GM18526 (cell line): ENCODE data around the gene OR8D4.

Experiments
- POLR2A ChIP-seq: IDR thresholded peaks from 3 replicates; pipeline ENCODE4 v1.6.1; 2011; ENCODE audit not compliant: insufficient read length; ENCODE audit errors: extremely low read depth

The OR8D4 gene

GRCh38 chr11:123901867-123902266 lies at the start of gene OR8D4:
TSS of gene OR8D4 (plus strand) at chr11:123902167. CDS start at chr11:123906432, 4,265 bp downstream.
- no peak for TF ChIP-seq POLR2A

DNA sequence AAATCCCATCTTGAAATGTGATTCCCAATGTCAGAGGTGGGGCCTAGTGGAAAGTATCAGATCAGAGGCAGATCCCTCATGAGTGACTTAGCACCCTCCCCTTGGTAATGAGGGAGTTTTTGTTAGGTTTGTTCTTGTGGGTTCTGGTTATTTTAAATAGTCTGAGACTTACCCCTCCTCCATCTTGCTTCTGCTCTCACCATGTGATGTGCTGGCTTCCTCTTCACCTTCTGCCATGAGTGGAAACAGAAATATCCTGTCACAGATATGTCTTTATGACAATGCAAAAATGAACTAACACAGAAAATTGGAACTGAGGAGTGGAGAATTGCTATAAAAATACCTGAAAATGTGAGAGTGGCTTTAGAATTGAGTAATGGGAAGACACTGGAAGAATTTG lies 49.6 kb upstream of the OR8D4 start:
- no peak for TF ChIP-seq POLR2A

- TF ChIP-seq POLR2A = no peak
Measured at GRCh38 chr11:123853038-123853437, 48.9 kb upstream of the OR8D4 start.

DNA sequence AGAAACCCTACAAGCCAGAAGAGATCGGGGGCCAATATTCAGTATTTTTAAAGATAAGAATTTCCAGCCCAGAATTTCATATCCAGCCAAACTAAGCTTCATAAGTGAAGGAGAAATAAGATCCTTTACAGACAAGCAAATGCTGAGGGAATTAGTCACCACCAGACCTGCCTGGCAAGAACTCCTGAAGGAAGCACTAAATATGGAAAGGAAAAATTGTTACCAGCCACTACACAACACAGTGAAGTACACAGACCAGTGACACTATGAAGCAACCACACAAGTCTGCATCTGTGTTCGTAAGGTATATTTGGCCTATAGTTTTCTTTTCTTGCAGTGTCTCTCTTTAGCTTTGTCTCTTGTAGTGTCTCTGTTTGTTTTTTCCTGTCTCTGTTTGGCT lies 45.5 kb upstream of the OR8D4 start:
- no peak for TF ChIP-seq POLR2A

DNA sequence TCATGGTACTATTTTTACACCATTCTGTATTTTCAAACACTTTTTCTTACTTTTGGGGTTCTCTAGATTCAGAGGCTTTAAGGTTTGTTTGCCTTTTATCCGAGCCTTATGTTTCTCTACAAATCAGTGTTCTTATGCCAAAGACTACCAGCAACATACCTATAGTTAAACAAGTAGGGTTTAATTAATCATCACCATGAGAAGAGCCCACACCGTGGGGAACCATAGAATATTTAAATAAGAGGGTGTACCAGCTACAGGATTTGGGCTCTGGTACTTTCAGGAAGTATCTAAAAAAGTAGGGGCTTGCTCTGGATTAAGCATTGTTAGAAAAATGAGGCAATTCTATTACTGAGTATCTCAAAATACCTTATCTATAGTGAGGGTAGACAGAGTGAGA lies 42.2 kb upstream of the OR8D4 start:
- TF ChIP-seq POLR2A = no peak

DNA sequence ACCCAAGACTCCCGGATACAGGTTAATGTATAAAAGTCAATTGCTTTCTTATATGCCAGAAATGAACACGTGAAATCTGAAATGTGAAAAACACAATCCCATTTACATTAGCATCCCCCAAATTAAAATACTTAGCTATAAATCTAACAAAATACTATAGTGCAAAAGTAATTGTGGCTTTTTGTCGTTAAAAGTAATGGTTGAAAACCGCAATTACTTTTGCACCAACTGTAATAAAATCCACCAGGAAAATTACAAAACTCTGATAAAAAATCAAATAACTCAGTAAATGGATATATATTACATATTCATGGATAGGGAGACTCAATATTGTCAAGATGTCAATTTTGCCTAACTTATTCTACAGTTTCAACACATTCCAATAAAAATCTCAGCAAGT lies 21.1 kb upstream of the OR8D4 start:
- TF ChIP-seq POLR2A = no peak

DNA sequence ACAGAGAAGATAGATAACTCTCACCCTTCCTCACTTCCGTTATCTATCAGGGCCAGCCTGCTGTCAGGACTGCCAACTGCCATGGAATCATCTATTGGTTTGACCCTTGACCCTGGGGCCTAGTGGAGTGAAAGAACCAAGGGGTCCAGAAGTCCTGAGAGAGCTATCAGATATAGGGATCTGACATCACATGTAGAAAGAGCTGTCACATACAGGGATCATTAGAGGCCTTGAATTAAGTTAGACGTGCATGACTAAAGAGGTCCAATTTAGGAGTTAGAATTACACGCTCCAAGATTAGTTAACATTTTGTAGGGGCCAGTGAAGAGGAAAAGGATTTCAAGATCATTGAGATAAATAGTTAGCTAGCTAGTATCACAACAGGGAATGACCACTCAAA lies 16.4 kb upstream of the OR8D4 start, which contains the start of gene TMEM225:
TMEM225 (minus strand) TSS at position 101 of the 400 bp plus-strand sequence. CDS start 245 bp downstream, outside the sequence.
- TF ChIP-seq POLR2A = no peak

DNA sequence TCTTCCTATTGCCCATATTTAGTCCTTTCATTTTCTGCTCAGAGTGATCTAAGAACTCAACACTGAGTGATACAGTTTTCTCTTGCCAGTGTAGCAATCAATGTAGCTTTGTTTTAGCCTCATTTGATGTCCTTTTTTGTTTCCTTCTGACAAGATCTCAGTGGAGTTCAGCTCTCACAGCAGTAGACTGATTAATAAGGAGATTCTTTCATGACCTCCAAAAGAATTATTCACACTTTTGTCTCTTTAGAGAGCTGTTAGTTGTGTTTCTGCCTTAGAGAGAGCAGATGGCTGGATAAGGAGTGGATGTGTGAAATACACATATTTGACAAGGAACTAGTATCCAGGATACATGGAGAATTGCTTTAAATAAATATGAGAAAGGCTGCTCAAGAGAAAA lies 9.9 kb upstream of the OR8D4 start:
- no peak for TF ChIP-seq POLR2A

DNA sequence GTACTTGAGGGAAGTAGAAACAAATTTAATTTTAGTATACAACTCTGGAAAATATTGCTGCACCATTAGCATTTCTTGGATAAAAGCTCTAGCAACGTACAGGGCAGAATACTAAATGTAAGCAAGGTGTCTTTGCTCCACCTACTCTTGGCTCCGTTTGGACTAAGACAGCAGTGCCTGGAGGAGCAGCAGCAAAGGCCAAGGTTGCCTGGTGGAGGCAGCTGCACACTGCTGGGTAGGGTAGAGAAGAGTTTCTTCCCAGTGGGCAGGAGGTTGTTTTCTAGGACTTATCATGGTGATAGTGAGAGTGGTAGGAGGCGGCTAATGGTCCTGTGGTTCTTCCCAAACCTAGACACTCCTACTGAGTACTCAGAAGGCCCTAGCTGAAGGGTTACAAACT lies 2.2 kb upstream of the OR8D4 start:
- no peak for TF ChIP-seq POLR2A

GRCh38 chr11:123903932-123904331 lies 2.0 kb downstream of the OR8D4 start:
- TF ChIP-seq POLR2A = no peak

DNA sequence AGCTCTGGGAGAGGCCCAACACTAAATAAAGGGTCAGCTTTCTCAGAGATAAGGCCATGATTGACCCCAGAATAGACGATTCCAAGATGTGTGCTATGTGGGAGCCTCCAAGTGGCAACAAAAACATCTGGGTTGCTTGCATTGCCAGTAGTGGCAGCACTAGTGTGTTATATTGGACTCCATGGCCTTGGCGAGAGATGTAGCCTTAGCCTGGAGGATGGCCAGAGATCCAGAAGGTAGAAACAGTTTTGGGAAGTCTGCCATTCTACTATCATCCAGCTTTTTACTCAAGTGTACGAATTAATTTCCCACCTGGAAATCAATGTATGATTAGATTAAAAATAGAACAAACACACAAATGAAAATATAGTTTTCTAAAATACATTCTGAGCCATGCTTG lies 3.0 kb downstream of the OR8D4 start:
- no peak for TF ChIP-seq POLR2A

GRCh38 chr11:123905826-123906225 lies 3.9 kb downstream of the OR8D4 start:
- no peak for TF ChIP-seq POLR2A

DNA sequence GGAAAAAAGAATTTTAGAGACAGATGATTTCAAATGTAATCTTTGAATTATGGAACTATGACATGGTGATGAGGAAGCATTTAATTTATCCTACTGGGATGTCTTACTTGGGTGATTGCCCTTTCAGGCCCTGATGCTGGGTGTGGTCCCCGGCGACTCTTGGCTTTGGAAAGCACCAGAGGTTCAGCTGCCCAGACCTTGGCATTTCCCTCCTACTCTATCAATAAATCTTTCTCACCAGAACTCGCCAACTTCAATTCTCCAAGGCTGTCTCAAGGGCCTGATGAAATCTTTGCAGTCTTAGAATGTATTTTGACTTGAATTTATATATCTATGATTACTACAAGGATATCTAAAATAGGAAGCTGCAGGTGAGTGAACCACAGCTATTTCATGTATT lies 19.0 kb downstream of the OR8D4 start:
- TF ChIP-seq POLR2A = no peak

- TF ChIP-seq POLR2A = no peak
Measured at GRCh38 chr11:123924027-123924426, 22.1 kb downstream of the OR8D4 start.

DNA sequence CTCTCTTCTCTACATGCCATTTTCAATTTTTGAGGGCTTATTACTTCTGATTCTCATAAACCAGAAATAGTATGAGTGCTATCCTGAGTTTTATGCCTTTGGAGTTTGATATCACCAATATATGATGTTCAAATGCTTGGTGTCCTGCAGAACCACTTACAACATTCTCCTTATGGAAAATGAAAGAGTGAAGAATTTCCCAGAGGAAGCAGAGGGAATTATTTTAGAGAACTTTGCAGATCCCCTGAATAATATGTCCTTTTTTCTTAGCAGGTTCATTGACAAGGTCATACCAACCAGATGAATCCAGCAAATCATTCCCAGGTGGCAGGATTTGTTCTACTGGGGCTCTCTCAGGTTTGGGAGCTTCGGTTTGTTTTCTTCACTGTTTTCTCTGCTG lies 37.4 kb downstream of the OR8D4 start, which contains the start of gene OR4D5:
OR4D5 (plus strand) TSS at position 301 of the 400 bp plus-strand sequence; CDS start at position 301, 0 bp downstream.
- no peak for TF ChIP-seq POLR2A

- TF ChIP-seq POLR2A = no peak
Measured at GRCh38 chr11:123942413-123942812, 40.4 kb downstream of the OR8D4 start.

DNA sequence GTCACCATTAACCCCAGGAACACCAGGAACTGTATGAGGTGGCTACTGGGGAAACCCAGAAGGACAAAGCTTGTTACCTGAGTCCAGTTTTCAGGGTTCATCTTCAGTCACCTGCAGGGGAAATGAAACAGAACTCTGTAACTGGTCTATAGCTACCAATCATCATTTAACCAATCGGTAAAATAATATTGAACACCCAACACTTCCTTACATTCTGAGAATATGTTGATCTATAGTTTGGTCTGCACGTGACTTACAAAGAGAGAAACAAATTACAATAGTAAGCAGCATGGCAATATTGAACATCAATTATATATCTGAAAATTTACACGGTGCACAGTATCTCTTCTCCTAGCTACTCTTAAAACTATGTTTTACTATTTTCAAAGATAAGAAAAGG lies 41.8 kb downstream of the OR8D4 start, which contains the start of gene OR6T1:
OR6T1 (minus strand) TSS at position 101 of the 400 bp plus-strand sequence; CDS start at position 101, 0 bp downstream.
- no peak for TF ChIP-seq POLR2A
